Left renal pelvis (tissue), 4 donors: ENCODE data around the gene ITGA2B. TPM values are rescaled to one million over a fixed set of nuclear protein-coding genes. Genes with fewer than 3 reads are reported as not detected.
"Not testable (repeated sequence)": the region's sequence is repeated elsewhere in the genome, so short reads cannot be mapped to it uniquely, and the experiment has no call there.

ENCODE experiments used
- DNase-seq, 4 donors: peaks; one replicate each; pipeline ENCODE4 v3.0.0-alpha.2; 2013; ENCODE audit warnings: low read depth in 4 of 4, low spot score in 3 of 4
- polyA plus RNA-seq, 4 donors: library from polyadenylated mRNA; unstranded; fragments of 120-200 nt; gene quantifications; one replicate each; pipeline ENCODE4 v1.2.1, GENCODE V29; 2013; ENCODE audit not compliant: insufficient read length in 4 of 4

Gene ITGA2B
- polyA plus RNA-seq, 4 donors, result 4.3 to 10.0 (median 6.2) TPM

GRCh38 chr17:44352828-44353671, 36.4 kb downstream of the ITGA2B start:
- no peak for DNase-seq

- no peak for DNase-seq
Observed at GRCh38 chr17:44351961-44352827, 37.3 kb downstream of the ITGA2B start.

- DNase-seq, result no peak
Observed at GRCh38 chr17:44351464-44351863, 38.0 kb downstream of the ITGA2B start.

GRCh38 chr17:44350733-44351226, 38.7 kb downstream of the ITGA2B start:
- no peak for DNase-seq

- no peak for DNase-seq
Observed at GRCh38 chr17:44349553-44350070, 39.8 kb downstream of the ITGA2B start.

GRCh38 chr17:44348988-44349364, 40.5 kb downstream of the ITGA2B start:
- no peak for DNase-seq

GRCh38 chr17:44348234-44348987, 41.0 kb downstream of the ITGA2B start:
- DNase-seq, result no peak

GRCh38 chr17:44347206-44348055, 42.0 kb downstream of the ITGA2B start:
- DNase-seq, result not testable (repeated sequence)

GRCh38 chr17:44346064-44346844, 43.2 kb downstream of the ITGA2B start:
- no peak for DNase-seq

GRCh38 chr17:44345454-44346026, 43.9 kb downstream of the ITGA2B start:
- DNase-seq, result no peak

- DNase-seq, result peak; percentile 97 to 99 (median 98)
Observed at GRCh38 chr17:44344939-44345453, 44.5 kb downstream of the ITGA2B start, which contains the start of gene GRN. GRN (plus strand) TSS chr17:44345302; CDS start chr17:44349165, 3,863 bp downstream.

- no peak for DNase-seq
Observed at GRCh38 chr17:44343510-44344209, 45.8 kb downstream of the ITGA2B start.

GRCh38 chr17:44340553-44340952, 48.9 kb downstream of the ITGA2B start:
- not testable (repeated sequence) for DNase-seq

- no peak for DNase-seq
Observed at GRCh38 chr17:44338702-44339101, 50.7 kb downstream of the ITGA2B start.

GRCh38 chr17:44335968-44336367, 53.5 kb downstream of the ITGA2B start:
- no peak for DNase-seq

- no peak for DNase-seq
Observed at GRCh38 chr17:44335564-44335963, 53.9 kb downstream of the ITGA2B start.

GRCh38 chr17:44334727-44335126, 54.7 kb downstream of the ITGA2B start:
- no peak for DNase-seq
